GM12864 (cell line): ENCODE results near the gene UGT1A4.

Source experiments
- DNase-seq: peaks from one replicate; pipeline ENCODE4 v3.0.0-alpha.2; 2011; ENCODE audit warnings: low read depth
- H3K4me3 ChIP-seq: 2 replicates; pipeline ENCODE4 v1.5.1; 2011; ENCODE audit warnings: mild to moderate bottlenecking, low read depth, low read length, control low read depth
- TF ChIP-seq, protein P1 (sequence below): IDR thresholded peaks from 2 replicates; pipeline ENCODE4 v1.5.1; 2011; ENCODE audit warnings: low read depth, mild to moderate bottlenecking, moderate library complexity, low read length, control low read depth, inconsistent platforms; ENCODE audit errors: missing control alignments

Gene UGT1A4

DNA sequence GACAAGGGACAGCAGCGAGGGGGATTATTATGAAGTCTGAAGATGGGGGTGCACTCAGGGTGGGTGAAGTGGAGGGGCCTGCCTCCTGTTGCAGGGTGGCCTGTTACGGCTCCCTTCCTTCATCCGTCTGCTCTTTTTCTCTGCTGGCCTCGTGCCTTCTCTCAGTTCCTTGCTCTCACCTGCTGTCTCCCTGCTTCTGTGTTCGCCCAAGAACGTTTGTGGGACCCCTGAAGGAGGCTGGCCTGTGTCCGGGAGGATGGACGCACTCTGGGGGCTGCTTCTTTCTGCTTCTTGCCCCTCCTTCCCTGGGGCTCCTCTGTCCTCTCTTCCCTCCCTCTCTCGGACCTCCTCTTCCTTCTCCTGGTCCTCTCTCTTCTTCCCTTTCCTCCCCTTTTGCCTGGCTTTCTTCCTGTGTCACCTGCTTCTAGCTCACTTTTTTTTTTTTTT lies 73.4 kb downstream of the UGT1A4 start:
- H3K4me3 ChIP-seq, result no peak overlapping the region
- no peak for DNase-seq
- TF ChIP-seq, protein P1, sequence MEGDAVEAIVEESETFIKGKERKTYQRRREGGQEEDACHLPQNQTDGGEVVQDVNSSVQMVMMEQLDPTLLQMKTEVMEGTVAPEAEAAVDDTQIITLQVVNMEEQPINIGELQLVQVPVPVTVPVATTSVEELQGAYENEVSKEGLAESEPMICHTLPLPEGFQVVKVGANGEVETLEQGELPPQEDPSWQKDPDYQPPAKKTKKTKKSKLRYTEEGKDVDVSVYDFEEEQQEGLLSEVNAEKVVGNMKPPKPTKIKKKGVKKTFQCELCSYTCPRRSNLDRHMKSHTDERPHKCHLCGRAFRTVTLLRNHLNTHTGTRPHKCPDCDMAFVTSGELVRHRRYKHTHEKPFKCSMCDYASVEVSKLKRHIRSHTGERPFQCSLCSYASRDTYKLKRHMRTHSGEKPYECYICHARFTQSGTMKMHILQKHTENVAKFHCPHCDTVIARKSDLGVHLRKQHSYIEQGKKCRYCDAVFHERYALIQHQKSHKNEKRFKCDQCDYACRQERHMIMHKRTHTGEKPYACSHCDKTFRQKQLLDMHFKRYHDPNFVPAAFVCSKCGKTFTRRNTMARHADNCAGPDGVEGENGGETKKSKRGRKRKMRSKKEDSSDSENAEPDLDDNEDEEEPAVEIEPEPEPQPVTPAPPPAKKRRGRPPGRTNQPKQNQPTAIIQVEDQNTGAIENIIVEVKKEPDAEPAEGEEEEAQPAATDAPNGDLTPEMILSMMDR, result no peak

DNA sequence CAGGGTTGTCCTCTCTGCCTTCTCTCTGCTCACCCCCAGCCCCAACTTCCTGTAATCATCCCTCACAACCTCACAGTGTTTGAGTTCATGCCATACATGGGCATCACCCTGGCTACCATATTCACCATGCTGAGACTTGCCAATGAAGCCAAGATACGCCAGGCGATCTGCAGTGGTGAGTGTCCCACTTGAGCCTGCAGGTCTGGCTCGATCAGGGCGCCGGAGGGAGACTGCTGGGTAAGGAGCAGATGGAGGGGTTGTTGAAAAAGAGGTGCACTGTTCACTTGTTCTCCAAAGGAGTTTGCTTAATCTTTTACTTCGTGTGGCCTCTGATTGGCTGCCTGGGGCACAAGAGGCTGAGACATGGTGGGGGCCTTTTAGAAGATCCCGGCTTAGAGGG lies 74.2 kb downstream of the UGT1A4 start:
- DNase-seq, result no peak
- H3K4me3 ChIP-seq, result no peak overlapping the region
- TF ChIP-seq, protein P1, result no peak

DNA sequence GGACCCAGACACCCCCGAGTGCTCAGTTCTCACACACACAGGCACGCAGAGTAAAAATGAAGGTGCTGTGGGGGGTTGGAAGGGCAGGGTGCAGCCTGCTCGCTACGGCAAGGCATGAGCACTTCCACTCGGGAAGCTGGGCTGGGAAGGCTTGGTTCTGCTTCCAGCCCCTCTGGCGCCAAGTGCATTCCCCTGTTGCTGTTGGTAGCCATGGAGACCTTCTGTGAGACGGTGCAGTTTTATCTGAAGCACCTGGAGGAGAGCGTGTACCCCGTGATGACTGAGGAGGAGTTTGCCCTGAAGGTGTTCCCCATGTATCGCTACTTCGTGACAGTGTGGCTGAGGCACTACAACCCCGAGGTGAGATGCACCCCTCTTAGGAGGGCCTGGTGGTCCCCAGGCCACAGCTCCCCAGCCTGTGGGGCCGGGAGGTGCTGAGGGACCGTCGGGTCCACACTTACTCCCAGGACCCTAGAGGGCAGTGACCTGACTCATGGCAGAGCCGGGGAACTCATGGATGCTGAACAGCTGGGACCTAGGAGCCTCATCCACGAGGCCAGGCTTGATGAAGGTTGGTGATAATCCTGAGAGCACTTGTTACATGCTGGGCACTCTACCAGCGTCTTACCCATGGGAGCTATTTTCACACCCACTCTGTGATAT lies 75.1 kb downstream of the UGT1A4 start:
- no peak overlapping the region for H3K4me3 ChIP-seq
- TF ChIP-seq, protein P1, result no peak
- DNase-seq, result no peak

DNA sequence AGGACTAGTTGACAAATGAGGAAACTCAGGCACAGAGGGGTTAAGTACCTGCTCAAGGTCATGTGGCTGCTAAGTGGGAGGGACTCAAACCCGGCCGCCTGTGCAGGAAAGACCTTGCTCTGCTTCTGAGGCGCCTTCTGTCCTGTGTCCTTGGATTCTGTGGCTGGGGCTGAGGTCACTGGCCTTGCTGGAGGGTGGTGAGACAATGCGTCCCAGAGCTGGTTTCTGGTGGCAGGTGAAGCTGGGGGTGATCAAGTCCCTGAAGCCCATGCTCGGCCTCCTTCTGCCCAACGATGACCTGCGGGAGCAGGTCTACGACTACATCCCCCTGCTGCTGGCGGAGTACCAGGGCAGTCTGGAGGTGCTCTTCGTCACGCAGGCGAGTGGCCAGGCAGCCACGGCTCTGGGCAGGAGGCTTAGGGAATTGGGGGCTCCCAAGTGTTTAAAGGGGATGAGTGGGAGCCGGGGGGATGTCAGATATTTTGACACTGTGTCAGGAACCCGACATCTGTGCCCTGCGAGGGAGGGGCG lies 75.7 kb downstream of the UGT1A4 start:
- no peak for DNase-seq
- TF ChIP-seq, protein P1, result no peak
- no peak overlapping the region for H3K4me3 ChIP-seq

DNA sequence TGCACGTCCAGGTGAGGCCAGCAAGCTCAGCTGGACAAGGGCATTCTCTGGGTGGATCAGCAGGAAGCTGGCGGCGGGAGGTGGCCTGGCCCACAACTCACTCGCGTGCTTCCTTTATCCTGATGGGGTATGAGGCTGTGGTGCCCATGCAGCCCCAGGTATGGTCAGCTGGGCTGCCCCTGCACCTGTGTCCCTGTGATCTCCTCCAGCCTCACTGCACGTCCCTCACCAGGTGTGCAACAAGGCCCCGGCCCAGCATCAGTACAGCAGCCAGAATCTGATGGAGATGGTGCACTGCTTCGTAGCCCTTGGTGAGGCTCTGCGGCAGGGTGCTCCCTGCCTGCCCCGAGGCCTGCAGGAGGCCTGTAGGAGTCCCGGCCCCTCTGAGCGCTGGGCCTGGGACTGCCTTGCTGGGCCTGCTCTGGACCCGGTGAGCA lies 77.2 kb downstream of the UGT1A4 start:
- H3K4me3 ChIP-seq, result no peak overlapping the region
- no peak for DNase-seq
- TF ChIP-seq, protein P1, result no peak

DNA sequence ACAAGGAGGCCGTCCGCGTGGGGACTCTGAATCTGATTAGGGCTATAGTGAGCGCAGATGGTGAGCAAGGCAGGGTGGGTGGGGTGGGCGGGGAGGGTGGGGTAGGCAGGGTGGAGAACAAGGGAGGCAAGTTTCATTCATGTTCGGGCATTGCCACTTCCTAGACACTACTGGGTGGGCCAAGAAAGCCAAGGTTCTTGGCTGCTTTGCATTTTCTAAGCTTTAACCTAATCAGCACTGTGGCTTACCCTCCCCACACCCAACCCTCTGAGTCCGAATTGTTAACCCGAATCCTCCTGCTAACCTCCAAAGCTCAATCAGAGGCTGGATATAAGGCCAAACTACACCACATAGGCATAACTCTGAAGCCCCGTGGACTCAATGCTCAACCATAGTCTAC lies 77.7 kb downstream of the UGT1A4 start:
- TF ChIP-seq, protein P1, result no peak
- H3K4me3 ChIP-seq, result no peak overlapping the region
- DNase-seq, result no peak

DNA sequence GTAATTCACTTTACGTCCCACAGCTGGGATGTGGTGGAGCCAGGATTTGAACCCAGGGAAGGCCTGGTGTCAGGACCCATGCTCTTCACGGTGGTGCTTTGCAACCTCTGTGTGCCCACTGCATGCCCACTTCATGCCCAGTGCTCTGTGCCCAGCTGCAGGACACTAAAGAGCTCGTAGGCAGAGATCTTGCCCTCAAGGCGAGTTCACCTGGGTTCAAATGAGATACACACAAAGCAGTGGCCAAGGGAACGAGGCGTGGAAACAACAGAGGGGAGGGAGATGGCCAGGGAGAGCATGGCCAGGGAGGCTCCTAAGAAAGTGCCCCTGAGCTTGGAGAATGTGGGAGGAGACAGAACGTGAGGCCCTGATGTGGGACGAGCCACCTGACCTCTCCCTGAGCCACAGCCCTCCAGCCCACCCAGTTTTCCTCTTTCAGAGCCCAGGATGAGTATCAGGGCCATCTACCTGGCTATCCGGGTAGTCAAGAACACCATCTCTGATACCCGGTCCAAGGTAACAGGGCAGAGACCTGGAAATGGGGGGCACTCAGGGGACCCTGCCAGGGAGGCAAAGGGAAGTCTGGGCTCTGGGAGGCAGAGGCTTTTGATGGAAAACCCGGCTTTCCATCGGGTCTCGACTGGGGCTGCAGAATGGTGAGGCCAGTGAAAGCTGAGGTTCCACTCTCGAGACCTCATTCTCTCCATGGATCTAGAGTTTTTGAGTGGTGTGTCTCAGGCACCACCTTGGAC lies 80.0 kb downstream of the UGT1A4 start:
- H3K4me3 ChIP-seq, result no peak overlapping the region
- no peak for DNase-seq
- TF ChIP-seq, protein P1, result no peak
